Dendritic cell treated with granulocyte-macrophage colony-stimulating factor and Interleukin-4, amounts not matched to agents 40 ng/mL and 50 ng/mL, for 4 days (primary cell): ENCODE results near the gene RIMS3.

Source experiments
- H3K27ac Mint-ChIP-seq: one replicate; pipeline ENCODE4 v1.8.0; 2022; ENCODE audit warnings: mild to moderate bottlenecking, mixed read lengths
- H3K27me3 Mint-ChIP-seq: one replicate; pipeline ENCODE4 v1.8.0; 2022; ENCODE audit warnings: mild to moderate bottlenecking, mixed read lengths
- H3K36me3 Mint-ChIP-seq: one replicate; pipeline ENCODE4 v1.8.0; 2022; ENCODE audit warnings: low read depth, mixed read lengths
- H3K4me1 Mint-ChIP-seq: one replicate; pipeline ENCODE4 v1.8.0; 2022; ENCODE audit warnings: low read depth, mixed read lengths
- H3K4me3 Mint-ChIP-seq: one replicate; pipeline ENCODE4 v1.8.0; 2022; ENCODE audit warnings: mild to moderate bottlenecking, moderate library complexity, mixed read lengths
- H3K9me3 Mint-ChIP-seq: one replicate; pipeline ENCODE4 v1.8.0; 2022; ENCODE audit warnings: mixed read lengths
- intact Hi-C: fragments of 100-400 bp; cut with micrococcal nuclease; formaldehyde crosslinking; loops from one replicate; pipeline ENCODE4 v1.15.0; 2022

RIMS3 gene

GRCh38 chr1:40625476-40626382 lies 39.8 kb downstream of the RIMS3 start:
- H3K27me3 Mint-ChIP-seq = peaks cover 4% of the 10 kb centered on the region
- intact Hi-C loops = no loop called here

GRCh38 chr1:40625076-40625475 lies 40.4 kb downstream of the RIMS3 start:
- no peaks in the 10 kb centered on the region for H3K9me3 Mint-ChIP-seq
- H3K27ac Mint-ChIP-seq = no peak overlapping the region
- H3K36me3 Mint-ChIP-seq = peaks cover 24% of the 10 kb centered on the region
- no peak overlapping the region for H3K4me3 Mint-ChIP-seq
- intact Hi-C loops = no loop called here
- H3K27me3 Mint-ChIP-seq = peaks cover 4% of the 10 kb centered on the region
- H3K4me1 Mint-ChIP-seq = peaks cover 6% of the 10 kb centered on the region

More at GRCh38 chr1:40625476-40626382, 39.8 kb downstream of the RIMS3 start:
- Mint-ChIP-seq H3K36me3 (peaks cover 24% of the 10 kb centered on the region), H3K9me3 (no peaks in the 10 kb centered on the region), H3K27ac (no peak overlapping the region), H3K4me3 (no peak overlapping the region), H3K4me1 (peaks cover 11% of the 10 kb centered on the region)

- intact Hi-C loops = loop anchor here (5.0 kb wide), 1 partner anchor 34 kb away; no protein-coding TSS in a partner anchor
- H3K36me3 Mint-ChIP-seq = peaks cover 14% of the 10 kb centered on the region
- no peak overlapping the region for H3K4me3 Mint-ChIP-seq
- H3K27me3 Mint-ChIP-seq = peaks cover 4% of the 10 kb centered on the region
- H3K9me3 Mint-ChIP-seq = peaks cover 9% of the 10 kb centered on the region
- peaks cover 6% of the 10 kb centered on the region for H3K4me1 Mint-ChIP-seq
- no peak overlapping the region for H3K27ac Mint-ChIP-seq
Measured at GRCh38 chr1:40622936-40623629, 42.4 kb downstream of the RIMS3 start.

- Mint-ChIP-seq H3K9me3 (peaks cover 9% of the 10 kb centered on the region), H3K4me1 (peaks cover 6% of the 10 kb centered on the region), H3K36me3 (peaks cover 12% of the 10 kb centered on the region), H3K27ac (no peak overlapping the region), H3K27me3 (peaks cover 4% of the 10 kb centered on the region), H3K4me3 (no peak overlapping the region)
- intact Hi-C loops = loop anchor here (5.0 kb wide), 1 partner anchor 35 kb away; no protein-coding TSS in a partner anchor
Measured at GRCh38 chr1:40621821-40622450, 43.5 kb downstream of the RIMS3 start.

- H3K9me3 Mint-ChIP-seq = peaks cover 9% of the 10 kb centered on the region
- intact Hi-C loops = loop anchor here (5.0 kb wide), 1 partner anchor 37 kb away; no protein-coding TSS in a partner anchor
- H3K27ac Mint-ChIP-seq = no peak overlapping the region
- peaks cover 4% of the 10 kb centered on the region for H3K27me3 Mint-ChIP-seq
- peaks cover 2% of the 10 kb centered on the region for H3K36me3 Mint-ChIP-seq
- H3K4me3 Mint-ChIP-seq = no peak overlapping the region
- peaks cover 6% of the 10 kb centered on the region for H3K4me1 Mint-ChIP-seq
Measured at GRCh38 chr1:40620586-40621210, 44.8 kb downstream of the RIMS3 start.

GRCh38 chr1:40620150-40620549 lies 45.3 kb downstream of the RIMS3 start:
- Mint-ChIP-seq H3K4me3 (no peak overlapping the region), H3K4me1 (peaks cover 6% of the 10 kb centered on the region), H3K27ac (no peak overlapping the region), H3K9me3 (peaks cover 9% of the 10 kb centered on the region), H3K27me3 (peaks cover 3% of the 10 kb centered on the region), H3K36me3 (no peaks in the 10 kb centered on the region)
- intact Hi-C loops = loop anchor here (5.0 kb wide), 1 partner anchor 37 kb away; no protein-coding TSS in a partner anchor

- peaks cover 9% of the 10 kb centered on the region for H3K9me3 Mint-ChIP-seq
- intact Hi-C loops = loop anchor here (10.0 kb wide), 1 partner anchor 157 kb away; no protein-coding TSS in a partner anchor
- H3K27ac Mint-ChIP-seq = no peak overlapping the region
- peaks cover 5% of the 10 kb centered on the region for H3K27me3 Mint-ChIP-seq
- H3K36me3 Mint-ChIP-seq = no peaks in the 10 kb centered on the region
- no peak overlapping the region for H3K4me3 Mint-ChIP-seq
- H3K4me1 Mint-ChIP-seq = peaks cover 6% of the 10 kb centered on the region
Measured at GRCh38 chr1:40618108-40618507, 47.4 kb downstream of the RIMS3 start.

- intact Hi-C loops = loop anchor here (1.0 to 10.0 kb wide), 4 partner anchors 57 to 340 kb away; no protein-coding TSS in a partner anchor
- peaks cover 3% of the 10 kb centered on the region for H3K27me3 Mint-ChIP-seq
- H3K36me3 Mint-ChIP-seq = peaks cover 19% of the 10 kb centered on the region
- no peak overlapping the region for H3K4me3 Mint-ChIP-seq
- H3K27ac Mint-ChIP-seq = no peak overlapping the region
- H3K4me1 Mint-ChIP-seq = peaks cover 18% of the 10 kb centered on the region
- H3K9me3 Mint-ChIP-seq = peaks cover 23% of the 10 kb centered on the region
Measured at GRCh38 chr1:40612345-40612831, 53.1 kb downstream of the RIMS3 start.

GRCh38 chr1:40610156-40610555 lies 55.3 kb downstream of the RIMS3 start:
- intact Hi-C loops = loop anchor here (5.0 to 10.0 kb wide), 2 partner anchors 165 to 342 kb away; no protein-coding TSS in a partner anchor
- Mint-ChIP-seq H3K27me3 (peaks cover 1% of the 10 kb centered on the region), H3K9me3 (peaks cover 30% of the 10 kb centered on the region), H3K4me3 (no peak overlapping the region), H3K4me1 (peaks cover 40% of the 10 kb centered on the region), H3K27ac (no peak overlapping the region), H3K36me3 (peaks cover 19% of the 10 kb centered on the region)

GRCh38 chr1:40607921-40608320 lies 57.6 kb downstream of the RIMS3 start:
- H3K36me3 Mint-ChIP-seq = peaks cover 19% of the 10 kb centered on the region
- H3K27ac Mint-ChIP-seq = peak overlapping the region; percentile 86
- peaks cover 40% of the 10 kb centered on the region for H3K4me1 Mint-ChIP-seq
- intact Hi-C loops = no loop called here
- H3K9me3 Mint-ChIP-seq = peaks cover 30% of the 10 kb centered on the region
- H3K4me3 Mint-ChIP-seq = no peak overlapping the region
- no peaks in the 10 kb centered on the region for H3K27me3 Mint-ChIP-seq

GRCh38 chr1:40606978-40607377 lies 58.5 kb downstream of the RIMS3 start:
- H3K36me3 Mint-ChIP-seq = peaks cover 19% of the 10 kb centered on the region
- H3K9me3 Mint-ChIP-seq = peaks cover 30% of the 10 kb centered on the region
- peak overlapping the region; percentile 25 for H3K4me3 Mint-ChIP-seq
- H3K27ac Mint-ChIP-seq = peak overlapping the region; percentile 86
- intact Hi-C loops = no loop called here
- H3K27me3 Mint-ChIP-seq = no peaks in the 10 kb centered on the region
- peaks cover 36% of the 10 kb centered on the region for H3K4me1 Mint-ChIP-seq

- Mint-ChIP-seq H3K36me3 (peaks cover 19% of the 10 kb centered on the region), H3K27me3 (no peaks in the 10 kb centered on the region), H3K4me1 (peaks cover 44% of the 10 kb centered on the region), H3K4me3 (no peak overlapping the region), H3K27ac (peak overlapping the region; percentile 86), H3K9me3 (peaks cover 30% of the 10 kb centered on the region)
- intact Hi-C loops = no loop called here
Measured at GRCh38 chr1:40606194-40606593, 59.3 kb downstream of the RIMS3 start.

GRCh38 chr1:40599926-40600325 lies 65.6 kb downstream of the RIMS3 start:
- peak overlapping the region; percentile 86 for H3K27ac Mint-ChIP-seq
- peaks cover 36% of the 10 kb centered on the region for H3K4me1 Mint-ChIP-seq
- intact Hi-C loops = no loop called here
- H3K4me3 Mint-ChIP-seq = no peak overlapping the region
- no peaks in the 10 kb centered on the region for H3K9me3 Mint-ChIP-seq
- no peaks in the 10 kb centered on the region for H3K27me3 Mint-ChIP-seq
- no peaks in the 10 kb centered on the region for H3K36me3 Mint-ChIP-seq
